ENCODE measurements around the gene IL9. TPM values are rescaled to one million over a fixed set of nuclear protein-coding genes. Genes with fewer than 3 reads are reported as not detected.
A peak's percentile ranks its signal among the peaks of the same experiment; 100 is the strongest.

IL9 gene
- total RNA-seq = 0.52 TPM
- 2.7 TPM for polyA plus RNA-seq
- long read RNA-seq, donor 1 = 0 reads
- long read RNA-seq, donor 2 = 0 reads
- long read RNA-seq, donor 3 = 0 reads
- long read RNA-seq, donor 4 = 0 reads
- long read RNA-seq, donor 5 = 0 reads
- long read RNA-seq, donor 6 = 0 reads
- long read RNA-seq, donor 7 = 0 reads
- long read RNA-seq, donor 8 = 0 reads
- long read RNA-seq, donor 9 = 0 reads
- long read RNA-seq, donor 10 = 0 reads

DNA sequence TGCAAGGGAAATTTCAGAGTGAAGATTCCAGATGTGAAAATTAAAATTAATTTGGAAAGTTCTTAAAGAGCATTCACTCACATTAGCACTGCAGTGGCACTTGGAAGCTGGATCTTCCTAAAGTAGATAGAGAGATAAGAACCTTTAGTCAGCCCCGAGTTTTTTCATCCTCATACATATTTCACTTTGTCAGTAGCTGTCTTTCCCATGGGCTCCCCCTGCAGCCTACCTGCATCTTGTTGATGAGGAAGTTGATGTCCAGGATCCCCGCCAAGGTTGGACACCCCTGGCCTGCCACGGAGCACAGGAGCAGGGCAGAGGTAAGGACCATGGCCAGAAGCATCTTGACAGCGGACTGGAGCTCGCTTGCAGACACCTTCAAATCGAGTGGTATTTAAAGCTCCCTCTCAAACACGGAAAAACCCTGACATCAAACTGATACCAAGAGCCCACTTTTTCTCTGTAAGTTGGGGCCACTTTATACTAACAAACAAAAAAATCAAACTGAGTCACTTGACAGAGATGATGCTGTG, at the start of gene IL9:
Gene IL9, minus strand, starts transcription at position 368 of the 533 bp plus-strand sequence. Its CDS starts 25 bp downstream, at position 343.
- peaks cover 0 to 2% of the 10 kb centered on the region in 2 donors for H3K4me1 ChIP-seq (ENCODE audit: control insufficient read depth in 2 of 2, insufficient read depth in 2 of 2, low read length in 2 of 2)
- no peak within 1 kb of the TSS for H3K4me3 ChIP-seq (ENCODE audit: low read length in 2 of 2)
- no peak for DNase-seq (ENCODE audit: low read depth in 6 of 9, low spot score in 9 of 9)
- peaks cover 0 to 12% of the 10 kb centered on the region in 2 donors for H3K27me3 ChIP-seq (ENCODE audit: control insufficient read depth in 2 of 2, insufficient read depth in 1 of 2, low read length in 1 of 2)
- no peaks in the 10 kb centered on the region for H3K36me3 ChIP-seq (ENCODE audit: control insufficient read depth in 2 of 2, insufficient read depth in 2 of 2, low read length in 1 of 2)
- no peaks in the 10 kb centered on the region for H3K9me3 ChIP-seq (ENCODE audit: control insufficient read depth in 2 of 2, insufficient read depth in 1 of 2, low read length in 1 of 2)
- H3K27ac ChIP-seq (ENCODE audit: low read depth in 1 of 2, low read length in 1 of 2) = no peak within 1 kb of the TSS
- 55% methylated on average over 7 of the region's 7 CpGs for WGBS

DNA sequence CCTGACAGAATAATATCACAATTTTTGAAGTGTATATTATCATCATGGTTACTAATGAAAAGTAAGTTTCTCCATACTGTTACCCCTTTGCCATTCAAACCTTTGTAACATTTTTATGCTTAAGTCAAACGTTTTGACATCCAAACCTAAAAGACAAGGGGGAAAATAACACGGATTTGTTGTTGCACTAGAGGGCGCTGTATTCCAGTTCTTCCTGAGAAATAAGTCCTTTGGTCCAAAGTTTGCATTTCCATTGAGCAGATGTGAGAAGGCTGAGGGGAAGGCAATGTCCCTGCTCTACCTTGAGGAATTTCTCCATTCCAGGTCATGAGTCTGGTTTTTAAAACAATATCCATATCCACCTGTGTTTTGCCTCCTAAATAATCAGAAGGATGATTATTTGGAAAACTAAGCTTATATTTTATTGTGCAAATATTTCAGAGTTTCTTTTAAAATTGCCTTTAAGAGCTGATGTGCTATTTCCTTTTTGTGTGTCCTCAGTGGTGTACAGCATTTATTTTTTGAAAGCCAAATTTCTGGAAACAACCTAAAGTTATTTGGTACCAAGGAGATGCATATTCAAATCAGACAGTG, 49.4 kb upstream of the IL9 start:
- no peaks in the 10 kb centered on the region for H3K9me3 ChIP-seq (ENCODE audit: control insufficient read depth in 2 of 2, insufficient read depth in 1 of 2, low read length in 1 of 2)
- no peak overlapping the region for H3K4me3 ChIP-seq (ENCODE audit: low read length in 2 of 2)
- H3K4me1 ChIP-seq (ENCODE audit: control insufficient read depth in 2 of 2, insufficient read depth in 2 of 2, low read length in 2 of 2) = no peaks in the 10 kb centered on the region
- WGBS = under 1% methylated on average over 3 of the region's 3 CpGs
- H3K36me3 ChIP-seq (ENCODE audit: control insufficient read depth in 2 of 2, insufficient read depth in 2 of 2, low read length in 1 of 2) = no peaks in the 10 kb centered on the region
- DNase-seq (ENCODE audit: low read depth in 6 of 9, low spot score in 9 of 9) = peak; percentile 6 to 61 (median 15)
- H3K27ac ChIP-seq (ENCODE audit: low read depth in 1 of 2, low read length in 1 of 2) = no peak overlapping the region
- peaks cover 0 to 3% of the 10 kb centered on the region in 2 donors for H3K27me3 ChIP-seq (ENCODE audit: control insufficient read depth in 2 of 2, insufficient read depth in 1 of 2, low read length in 1 of 2)

DNA sequence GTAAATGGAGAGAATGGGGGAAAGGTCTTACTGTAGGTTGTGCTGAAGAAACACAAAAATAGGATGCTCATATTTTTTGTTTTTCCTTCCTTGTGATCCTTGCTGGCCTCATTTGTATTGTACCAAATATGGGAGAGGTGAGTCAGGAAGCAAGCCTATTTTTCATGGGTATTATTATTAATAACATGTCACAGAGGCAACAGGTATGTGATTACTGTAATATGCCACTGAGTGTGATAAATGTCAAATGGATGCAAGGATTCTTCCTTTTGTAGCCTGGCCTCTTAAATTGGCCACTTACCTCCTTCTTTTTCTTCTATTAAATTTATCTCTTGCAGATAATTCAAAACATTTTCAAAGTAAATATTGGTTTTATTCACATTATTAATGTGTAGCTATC, 48.9 kb upstream of the IL9 start:
- no peaks in the 10 kb centered on the region for H3K36me3 ChIP-seq (ENCODE audit: control insufficient read depth in 2 of 2, insufficient read depth in 2 of 2, low read length in 1 of 2)
- no peaks in the 10 kb centered on the region for H3K9me3 ChIP-seq (ENCODE audit: control insufficient read depth in 2 of 2, insufficient read depth in 1 of 2, low read length in 1 of 2)
- H3K27ac ChIP-seq (ENCODE audit: low read depth in 1 of 2, low read length in 1 of 2) = no peak overlapping the region
- H3K27me3 ChIP-seq (ENCODE audit: control insufficient read depth in 2 of 2, insufficient read depth in 1 of 2, low read length in 1 of 2) = peaks cover 0 to 3% of the 10 kb centered on the region in 2 donors
- no peak overlapping the region for H3K4me3 ChIP-seq (ENCODE audit: low read length in 2 of 2)
- no peak for DNase-seq (ENCODE audit: low read depth in 6 of 9, low spot score in 9 of 9)
- no peaks in the 10 kb centered on the region for H3K4me1 ChIP-seq (ENCODE audit: control insufficient read depth in 2 of 2, insufficient read depth in 2 of 2, low read length in 2 of 2)

DNA sequence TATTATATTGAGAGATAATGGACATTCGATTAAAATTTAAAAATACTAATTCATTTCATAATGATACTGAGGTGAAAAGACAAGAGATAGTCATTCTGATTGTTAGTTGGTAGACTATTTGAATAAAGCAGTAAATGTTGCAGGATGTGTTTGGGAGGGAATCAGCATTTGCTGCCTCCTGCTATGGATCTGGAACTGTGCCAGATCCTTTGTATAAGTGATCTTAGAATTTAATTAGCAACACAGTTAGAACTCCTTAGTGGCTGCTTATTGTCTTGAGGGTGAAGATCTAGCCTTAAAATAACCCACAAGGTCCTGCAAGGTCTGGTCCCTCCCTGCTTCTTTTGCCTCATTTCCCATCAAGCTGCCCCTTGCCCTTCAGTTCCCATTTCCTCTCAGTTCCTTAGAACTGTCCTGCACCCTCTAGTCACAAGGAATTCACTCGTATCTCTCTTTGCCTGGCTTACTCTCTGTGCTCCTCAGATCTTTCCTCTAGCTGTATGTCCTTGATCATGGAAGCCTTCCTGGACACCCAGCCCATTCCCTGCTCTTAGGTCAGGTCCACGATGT, 46.6 kb upstream of the IL9 start:
- WGBS = 77% methylated on average over 3 of the region's 3 CpGs
- H3K4me1 ChIP-seq (ENCODE audit: control insufficient read depth in 2 of 2, insufficient read depth in 2 of 2, low read length in 2 of 2) = no peaks in the 10 kb centered on the region
- no peak overlapping the region for H3K27ac ChIP-seq (ENCODE audit: low read depth in 1 of 2, low read length in 1 of 2)
- no peaks in the 10 kb centered on the region for H3K36me3 ChIP-seq (ENCODE audit: control insufficient read depth in 2 of 2, insufficient read depth in 2 of 2, low read length in 1 of 2)
- no peaks in the 10 kb centered on the region for H3K9me3 ChIP-seq (ENCODE audit: control insufficient read depth in 2 of 2, insufficient read depth in 1 of 2, low read length in 1 of 2)
- H3K27me3 ChIP-seq (ENCODE audit: control insufficient read depth in 2 of 2, insufficient read depth in 1 of 2, low read length in 1 of 2) = peaks cover 0 to 5% of the 10 kb centered on the region in 2 donors
- DNase-seq (ENCODE audit: low read depth in 6 of 9, low spot score in 9 of 9) = no peak
- H3K4me3 ChIP-seq (ENCODE audit: low read length in 2 of 2) = no peak overlapping the region

DNA sequence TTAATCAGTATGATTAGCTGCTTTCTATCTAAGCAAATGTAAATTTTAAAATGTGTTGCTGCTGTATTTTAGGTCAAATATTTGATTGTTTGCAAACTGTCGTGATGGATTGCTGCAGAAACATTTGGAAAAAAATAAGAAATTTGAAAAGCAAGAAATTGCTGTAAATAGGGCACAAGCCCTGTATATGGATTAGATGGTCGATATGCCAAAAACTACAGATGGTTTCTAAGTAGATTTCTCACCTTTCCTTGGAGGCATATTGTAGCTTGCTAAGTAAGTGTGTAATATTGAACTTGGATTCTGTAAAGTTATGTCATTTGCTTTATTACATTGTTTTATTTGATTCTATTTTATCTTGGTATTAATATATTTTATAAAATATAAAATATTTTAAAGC, 46.1 kb upstream of the IL9 start:
- DNase-seq (ENCODE audit: low read depth in 6 of 9, low spot score in 9 of 9) = no peak
- H3K9me3 ChIP-seq (ENCODE audit: control insufficient read depth in 2 of 2, insufficient read depth in 1 of 2, low read length in 1 of 2) = no peaks in the 10 kb centered on the region
- H3K27ac ChIP-seq (ENCODE audit: low read depth in 1 of 2, low read length in 1 of 2) = no peak overlapping the region
- no peak overlapping the region for H3K4me3 ChIP-seq (ENCODE audit: low read length in 2 of 2)
- H3K27me3 ChIP-seq (ENCODE audit: control insufficient read depth in 2 of 2, insufficient read depth in 1 of 2, low read length in 1 of 2) = peaks cover 0 to 5% of the 10 kb centered on the region in 2 donors
- H3K36me3 ChIP-seq (ENCODE audit: control insufficient read depth in 2 of 2, insufficient read depth in 2 of 2, low read length in 1 of 2) = no peaks in the 10 kb centered on the region
- H3K4me1 ChIP-seq (ENCODE audit: control insufficient read depth in 2 of 2, insufficient read depth in 2 of 2, low read length in 2 of 2) = no peaks in the 10 kb centered on the region
- 86% methylated on average over 2 of the region's 2 CpGs for WGBS

DNA sequence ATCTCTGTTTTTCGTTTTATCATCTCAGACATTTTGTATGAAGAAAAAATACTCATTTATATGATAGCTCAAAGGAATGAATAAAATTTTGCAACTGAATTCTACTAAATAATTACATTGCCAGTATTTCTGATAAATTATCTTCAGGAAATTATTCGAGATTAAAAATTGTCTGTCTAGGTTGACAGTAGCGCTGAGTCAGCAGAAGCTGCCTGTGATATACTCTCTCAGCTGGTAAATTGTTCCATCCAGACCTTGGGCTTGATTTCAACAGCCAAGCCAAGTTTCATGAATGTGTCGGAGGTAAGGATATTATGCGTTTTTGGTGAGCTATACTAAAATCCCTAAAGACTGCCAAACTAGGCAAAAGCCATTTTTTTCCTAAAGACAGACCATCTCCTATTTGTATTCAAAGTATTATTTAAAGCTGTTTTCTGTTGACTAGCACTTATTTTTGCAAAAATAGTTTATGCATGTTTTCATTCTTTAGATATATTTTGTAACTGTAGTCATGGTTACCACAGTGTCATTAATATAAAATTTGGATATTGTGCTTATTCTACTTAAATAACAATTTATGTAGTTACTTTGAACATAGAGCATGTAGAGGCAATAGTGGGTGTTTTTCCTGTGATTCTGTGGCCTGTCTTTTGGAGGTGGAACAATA, 41.7 kb upstream of the IL9 start:
- no peak overlapping the region for H3K4me3 ChIP-seq (ENCODE audit: low read length in 2 of 2)
- no peaks in the 10 kb centered on the region for H3K4me1 ChIP-seq (ENCODE audit: control insufficient read depth in 2 of 2, insufficient read depth in 2 of 2, low read length in 2 of 2)
- H3K27ac ChIP-seq (ENCODE audit: low read depth in 1 of 2, low read length in 1 of 2) = no peak overlapping the region
- 92% methylated on average over 5 of the region's 5 CpGs for WGBS
- H3K9me3 ChIP-seq (ENCODE audit: control insufficient read depth in 2 of 2, insufficient read depth in 1 of 2, low read length in 1 of 2) = no peaks in the 10 kb centered on the region
- peaks cover 2 to 8% of the 10 kb centered on the region in 2 donors for H3K27me3 ChIP-seq (ENCODE audit: control insufficient read depth in 2 of 2, insufficient read depth in 1 of 2, low read length in 1 of 2)
- no peak for DNase-seq (ENCODE audit: low read depth in 6 of 9, low spot score in 9 of 9)
- H3K36me3 ChIP-seq (ENCODE audit: control insufficient read depth in 2 of 2, insufficient read depth in 2 of 2, low read length in 1 of 2) = no peaks in the 10 kb centered on the region

DNA sequence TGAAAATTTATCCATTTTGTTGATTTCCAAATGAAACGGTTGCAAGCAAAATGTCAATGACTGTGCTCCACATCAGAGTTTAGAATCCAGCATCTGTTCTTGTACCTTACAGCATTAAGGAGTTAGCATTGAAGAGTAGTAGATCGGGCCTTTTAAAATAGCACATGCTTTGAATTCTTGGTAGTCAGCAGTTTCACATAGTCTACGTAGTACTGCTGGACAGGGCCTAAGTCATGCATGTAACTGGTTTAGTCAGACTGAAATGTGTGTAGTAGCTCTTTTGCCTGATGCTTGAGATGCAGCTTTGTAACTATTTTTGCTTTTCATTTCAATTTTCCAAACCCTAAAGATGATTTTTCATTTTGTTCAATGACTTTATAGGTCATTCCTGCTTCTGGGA, 39.3 kb upstream of the IL9 start:
- Histone ChIP-seq H3K27me3 (ENCODE audit: control insufficient read depth in 2 of 2, insufficient read depth in 1 of 2, low read length in 1 of 2) (peaks cover 21 to 29% of the 10 kb centered on the region in 2 donors), H3K36me3 (ENCODE audit: control insufficient read depth in 2 of 2, insufficient read depth in 2 of 2, low read length in 1 of 2) (no peaks in the 10 kb centered on the region), H3K4me1 (ENCODE audit: control insufficient read depth in 2 of 2, insufficient read depth in 2 of 2, low read length in 2 of 2) (no peaks in the 10 kb centered on the region), H3K9me3 (ENCODE audit: control insufficient read depth in 2 of 2, insufficient read depth in 1 of 2, low read length in 1 of 2) (no peaks in the 10 kb centered on the region), H3K27ac (ENCODE audit: low read depth in 1 of 2, low read length in 1 of 2) (no peak overlapping the region), H3K4me3 (ENCODE audit: low read length in 2 of 2) (no peak overlapping the region)
- WGBS = 90% methylated on average over 3 of the region's 3 CpGs
- DNase-seq (ENCODE audit: low read depth in 6 of 9, low spot score in 9 of 9) = no peak

DNA sequence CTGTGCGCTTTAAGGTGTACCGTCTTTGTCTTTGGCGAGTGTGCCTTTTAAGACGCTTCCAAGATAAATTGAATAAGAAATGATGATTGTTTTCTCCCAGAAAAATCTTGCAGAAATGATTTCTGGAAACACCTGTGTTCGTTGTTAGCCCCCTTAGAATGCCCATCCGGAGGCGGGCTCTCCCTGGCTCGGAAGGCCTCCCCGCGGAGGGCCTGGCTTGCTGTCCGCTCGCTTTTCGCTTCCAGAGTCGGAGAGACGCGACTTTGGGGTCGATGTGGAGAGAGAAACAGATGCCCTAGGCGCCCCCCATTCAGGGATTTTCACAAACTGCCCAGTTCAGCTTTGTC, 35.3 kb upstream of the IL9 start:
- 20% methylated on average over 18 of the region's 18 CpGs for WGBS
- no peaks in the 10 kb centered on the region for H3K9me3 ChIP-seq (ENCODE audit: control insufficient read depth in 2 of 2, insufficient read depth in 1 of 2, low read length in 1 of 2)
- no peaks in the 10 kb centered on the region for H3K4me1 ChIP-seq (ENCODE audit: control insufficient read depth in 2 of 2, insufficient read depth in 2 of 2, low read length in 2 of 2)
- no peak for DNase-seq (ENCODE audit: low read depth in 6 of 9, low spot score in 9 of 9)
- no peaks in the 10 kb centered on the region for H3K36me3 ChIP-seq (ENCODE audit: control insufficient read depth in 2 of 2, insufficient read depth in 2 of 2, low read length in 1 of 2)
- peaks cover 23 to 36% of the 10 kb centered on the region in 2 donors for H3K27me3 ChIP-seq (ENCODE audit: control insufficient read depth in 2 of 2, insufficient read depth in 1 of 2, low read length in 1 of 2)
- no peak overlapping the region for H3K4me3 ChIP-seq (ENCODE audit: low read length in 2 of 2)
- H3K27ac ChIP-seq (ENCODE audit: low read depth in 1 of 2, low read length in 1 of 2) = no peak overlapping the region
